Activated CD8-positive, alpha-beta memory T cell treated with anti-CD3 and anti-CD28 coated beads for 4 hours (primary cell): Measurements from ENCODE around the gene ZGRF1.
"Not testable (repeated sequence)": the region's sequence is repeated elsewhere in the genome, so short reads cannot be mapped to it uniquely, and the experiment has no call there.

Source experiments
- DNase-seq, 2 donors: peaks; one replicate each; pipeline ENCODE4 v3.0.0-alpha.2; 2020; ENCODE audit warnings: low read depth in 2 of 2

ZGRF1 gene, protein sequence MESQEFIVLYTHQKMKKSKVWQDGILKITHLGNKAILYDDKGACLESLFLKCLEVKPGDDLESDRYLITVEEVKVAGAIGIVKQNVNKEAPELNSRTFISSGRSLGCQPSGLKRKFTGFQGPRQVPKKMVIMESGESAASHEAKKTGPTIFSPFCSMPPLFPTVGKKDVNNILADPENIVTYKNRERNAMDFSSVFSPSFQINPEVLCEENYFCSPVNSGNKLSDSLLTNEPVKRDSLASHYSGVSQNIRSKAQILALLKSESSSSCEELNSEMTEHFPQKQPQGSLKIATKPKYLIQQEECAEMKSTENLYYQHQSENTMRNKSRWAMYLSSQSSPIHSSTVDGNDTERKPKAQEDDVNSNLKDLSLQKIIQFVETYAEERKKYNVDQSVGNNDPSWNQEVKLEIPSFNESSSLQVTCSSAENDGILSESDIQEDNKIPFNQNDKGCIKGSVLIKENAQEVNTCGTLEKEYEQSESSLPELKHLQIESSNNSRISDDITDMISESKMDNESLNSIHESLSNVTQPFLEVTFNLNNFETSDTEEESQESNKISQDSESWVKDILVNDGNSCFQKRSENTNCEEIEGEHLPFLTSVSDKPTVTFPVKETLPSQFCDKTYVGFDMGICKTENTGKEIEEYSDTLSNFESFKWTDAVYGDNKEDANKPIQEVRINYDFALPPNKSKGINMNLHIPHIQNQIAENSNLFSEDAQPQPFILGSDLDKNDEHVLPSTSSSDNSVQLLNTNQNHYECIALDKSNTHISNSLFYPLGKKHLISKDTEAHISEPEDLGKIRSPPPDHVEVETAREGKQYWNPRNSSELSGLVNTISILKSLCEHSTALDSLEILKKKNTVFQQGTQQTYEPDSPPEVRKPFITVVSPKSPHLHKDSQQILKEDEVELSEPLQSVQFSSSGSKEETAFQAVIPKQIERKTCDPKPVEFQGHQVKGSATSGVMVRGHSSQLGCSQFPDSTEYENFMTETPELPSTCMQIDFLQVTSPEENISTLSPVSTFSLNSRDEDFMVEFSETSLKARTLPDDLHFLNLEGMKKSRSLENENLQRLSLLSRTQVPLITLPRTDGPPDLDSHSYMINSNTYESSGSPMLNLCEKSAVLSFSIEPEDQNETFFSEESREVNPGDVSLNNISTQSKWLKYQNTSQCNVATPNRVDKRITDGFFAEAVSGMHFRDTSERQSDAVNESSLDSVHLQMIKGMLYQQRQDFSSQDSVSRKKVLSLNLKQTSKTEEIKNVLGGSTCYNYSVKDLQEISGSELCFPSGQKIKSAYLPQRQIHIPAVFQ (N-terminal part only)

GRCh38 chr4:112636688-112637551, at the start of gene ZGRF1, which contains the start of gene LARP7:
Gene ZGRF1 (minus strand): TSS chr4:112636909. CDS start chr4:112633176, 3,733 bp downstream.
Gene LARP7 (plus strand): TSS chr4:112637143. CDS start chr4:112644670, 7,527 bp downstream.
- peak; percentile 94 to 98 for DNase-seq

DNA sequence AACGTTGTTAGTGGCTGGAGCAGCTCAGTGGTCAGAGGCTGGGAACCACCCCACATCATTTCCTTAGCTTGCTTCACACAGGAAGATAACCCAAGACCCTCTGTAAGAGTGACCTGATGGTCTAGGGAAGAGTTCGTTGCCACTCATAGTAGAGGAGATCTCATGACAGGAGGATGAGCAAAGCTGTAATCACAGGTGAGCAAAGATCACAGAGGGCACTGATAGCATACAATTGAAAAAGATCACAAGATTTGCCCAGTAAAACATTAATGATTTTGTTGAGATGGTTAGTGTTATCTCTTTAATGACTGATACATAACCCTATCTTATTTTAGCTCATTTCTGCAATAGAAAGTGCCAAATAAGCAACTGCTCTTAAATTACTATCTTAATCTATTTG, 44.3 kb upstream of the ZGRF1 start:
- DNase-seq: no peak

- DNase-seq: no peak
Measured at GRCh38 chr4:112677519-112678091, 40.9 kb upstream of the ZGRF1 start.

- DNase-seq: no peak
Measured at GRCh38 chr4:112674376-112674775, 37.7 kb upstream of the ZGRF1 start.

DNA sequence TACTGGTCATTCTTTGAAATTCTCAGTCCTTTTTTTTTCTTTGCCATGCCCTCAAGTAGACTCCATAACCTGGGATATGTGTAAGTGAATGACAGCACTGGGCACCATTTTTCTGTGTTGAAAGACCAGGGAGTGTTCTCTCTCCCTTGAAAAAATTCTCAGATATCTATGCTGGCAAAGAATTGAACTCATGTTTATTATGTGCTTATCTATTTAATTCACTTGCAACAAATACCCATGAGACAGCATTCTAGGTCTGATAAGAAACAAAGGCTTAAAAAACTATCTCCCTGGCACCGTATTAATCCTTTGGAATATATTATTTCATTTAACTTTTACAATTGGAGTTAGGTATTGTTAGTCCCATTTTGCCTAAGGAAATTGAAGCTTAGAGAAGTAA, 37.0 kb upstream of the ZGRF1 start:
- no peak for DNase-seq

DNA sequence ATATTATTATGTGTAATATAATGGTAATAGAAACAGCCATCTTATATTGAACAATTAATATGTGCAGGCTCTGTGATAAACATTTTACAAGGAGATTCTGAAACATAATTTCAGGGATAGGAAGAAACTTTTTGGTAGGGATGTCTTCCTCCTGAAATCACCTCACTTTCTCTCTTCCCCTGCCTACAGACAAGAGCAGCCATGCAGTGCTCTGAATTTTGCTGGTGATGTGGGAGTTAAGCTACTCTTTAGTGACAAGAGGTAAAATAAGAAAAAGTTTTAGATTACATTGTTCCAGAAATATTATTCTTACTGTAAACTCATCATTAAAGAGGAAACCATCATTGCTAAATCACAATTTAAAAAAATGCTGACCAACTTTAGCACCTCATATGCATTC, 36.4 kb upstream of the ZGRF1 start:
- DNase-seq: no peak

DNA sequence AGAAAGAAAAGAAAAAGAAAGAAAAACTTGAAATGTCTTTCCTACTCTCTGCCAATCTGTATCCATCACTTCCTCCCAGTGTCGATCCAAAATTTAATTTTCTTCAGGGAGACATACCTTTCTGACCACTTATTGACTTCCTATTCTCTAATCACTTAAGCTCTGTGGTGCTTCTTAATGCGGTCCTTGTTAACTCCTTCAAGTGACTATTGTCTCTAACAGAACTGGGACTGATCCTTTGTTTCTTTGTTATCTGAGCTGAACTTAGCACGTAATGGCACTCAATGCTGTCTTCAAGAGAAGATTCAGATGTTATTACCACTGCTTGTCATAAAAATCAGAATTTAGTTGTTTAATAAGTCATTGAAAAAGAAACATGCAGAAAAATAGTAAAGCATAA, 31.4 kb upstream of the ZGRF1 start:
- DNase-seq: no peak

DNA sequence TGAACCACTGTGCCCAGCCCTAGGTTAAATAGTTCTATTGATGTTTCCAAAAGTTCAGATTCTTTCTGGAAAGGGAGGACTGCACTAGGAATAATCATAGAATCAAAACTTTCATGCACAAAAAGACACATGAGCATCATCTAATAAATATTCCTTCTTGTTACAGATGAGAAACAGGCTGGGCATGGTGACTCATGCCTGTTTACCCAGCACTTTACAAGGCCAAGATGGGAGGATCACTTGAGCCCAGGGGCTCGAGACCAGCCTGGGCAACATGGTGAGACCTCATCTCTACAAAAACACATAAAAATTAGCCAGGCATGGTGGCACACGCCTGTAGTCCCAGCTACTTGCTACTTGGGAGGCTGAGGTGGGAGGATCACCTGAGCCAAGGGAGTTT, 27.9 kb upstream of the ZGRF1 start:
- DNase-seq: no peak

DNA sequence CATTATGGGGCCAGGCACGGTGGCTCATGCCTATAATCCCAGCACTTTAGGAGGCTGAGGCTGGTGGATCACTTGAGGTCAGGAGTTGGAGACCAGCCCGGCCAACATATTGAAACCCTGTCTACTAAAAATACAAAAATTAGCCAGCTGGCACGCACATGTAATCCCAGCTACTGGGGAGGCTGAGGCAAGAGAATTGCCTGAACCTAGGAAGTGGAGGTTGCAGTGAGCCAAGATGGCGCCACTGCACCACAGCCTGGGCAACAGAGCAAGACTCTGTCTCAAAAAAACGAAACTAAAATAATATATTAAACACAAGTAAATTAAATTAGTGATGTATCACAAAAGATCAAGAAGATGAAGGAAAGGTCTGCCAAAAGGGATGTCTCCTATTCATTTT, 19.4 kb upstream of the ZGRF1 start:
- not testable (repeated sequence) for DNase-seq

DNA sequence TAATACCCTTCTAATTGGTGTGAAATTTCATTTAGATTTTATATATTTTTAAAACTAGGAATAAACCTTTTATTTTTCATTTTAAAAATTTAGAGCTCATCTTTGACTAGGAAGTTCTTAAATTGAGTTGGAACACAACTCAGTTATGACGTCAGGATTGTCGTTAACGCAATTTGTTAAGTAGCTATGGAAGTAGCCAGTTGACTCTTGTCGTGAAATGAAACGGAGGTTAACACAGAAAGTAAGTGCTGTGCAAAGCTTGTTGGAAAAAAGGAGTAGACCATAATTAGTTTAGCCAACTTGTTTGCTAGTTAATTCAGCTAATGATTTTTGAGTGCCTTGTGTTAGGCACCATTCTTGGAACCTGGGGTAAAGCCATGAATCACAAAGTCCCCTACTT, 18.6 kb upstream of the ZGRF1 start:
- DNase-seq: no peak

DNA sequence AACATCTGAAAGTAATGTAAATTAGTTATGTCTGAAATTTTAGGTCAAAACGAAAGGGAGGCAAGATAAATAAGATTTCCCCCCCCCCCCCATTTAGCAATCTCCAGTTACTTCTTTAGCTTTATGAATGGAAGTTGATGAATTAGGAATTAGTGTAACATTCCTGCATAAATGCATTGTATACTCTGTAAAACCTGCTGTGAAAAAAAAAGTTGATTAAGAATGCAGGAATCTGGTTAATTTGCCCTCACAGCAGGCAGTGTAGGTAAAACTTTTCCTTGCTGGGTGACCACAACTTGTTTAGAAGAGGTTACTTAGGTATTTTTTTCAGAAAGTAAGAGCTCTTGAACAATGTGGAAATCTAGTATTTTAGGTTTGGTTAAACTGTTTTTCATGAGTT, 15.5 kb upstream of the ZGRF1 start:
- DNase-seq: no peak

DNA sequence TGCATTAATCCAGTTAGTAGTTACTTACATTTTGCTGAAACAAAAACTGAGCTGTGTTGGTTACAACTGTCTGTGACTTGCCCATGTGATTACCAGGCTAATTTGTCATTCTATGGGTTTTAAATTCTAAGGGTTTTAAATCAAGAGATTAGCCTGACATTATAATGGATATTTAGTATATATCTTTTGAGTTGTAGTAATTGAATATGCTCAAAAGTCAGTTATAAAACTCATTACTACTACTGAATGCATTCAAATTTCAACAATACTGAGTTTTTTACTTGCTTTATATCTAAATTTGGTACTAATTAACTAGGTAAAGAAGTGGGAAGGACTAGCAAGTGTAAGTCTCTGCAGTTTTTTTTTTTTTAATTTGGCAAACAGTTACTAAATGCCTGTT, 14.9 kb upstream of the ZGRF1 start:
- DNase-seq: no peak

GRCh38 chr4:112650332-112650731, 13.6 kb upstream of the ZGRF1 start:
- no peak for DNase-seq

DNA sequence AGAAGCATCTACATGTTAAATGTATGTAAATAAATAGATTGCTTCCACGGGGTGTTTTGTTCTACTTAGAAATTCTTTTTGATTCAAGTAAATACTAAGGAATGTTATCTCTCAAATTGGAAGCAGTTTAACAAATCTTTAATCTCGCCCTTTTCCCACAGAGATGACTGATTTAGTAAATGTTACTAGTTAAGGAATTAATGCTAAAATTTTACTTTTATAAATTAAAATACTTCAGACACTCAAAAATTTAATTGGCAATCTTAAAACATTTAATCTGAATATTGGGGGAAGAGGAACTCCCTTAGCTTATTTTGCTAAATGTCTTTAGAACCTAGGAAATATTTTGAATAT, 12.3 kb upstream of the ZGRF1 start:
- DNase-seq: no peak

DNA sequence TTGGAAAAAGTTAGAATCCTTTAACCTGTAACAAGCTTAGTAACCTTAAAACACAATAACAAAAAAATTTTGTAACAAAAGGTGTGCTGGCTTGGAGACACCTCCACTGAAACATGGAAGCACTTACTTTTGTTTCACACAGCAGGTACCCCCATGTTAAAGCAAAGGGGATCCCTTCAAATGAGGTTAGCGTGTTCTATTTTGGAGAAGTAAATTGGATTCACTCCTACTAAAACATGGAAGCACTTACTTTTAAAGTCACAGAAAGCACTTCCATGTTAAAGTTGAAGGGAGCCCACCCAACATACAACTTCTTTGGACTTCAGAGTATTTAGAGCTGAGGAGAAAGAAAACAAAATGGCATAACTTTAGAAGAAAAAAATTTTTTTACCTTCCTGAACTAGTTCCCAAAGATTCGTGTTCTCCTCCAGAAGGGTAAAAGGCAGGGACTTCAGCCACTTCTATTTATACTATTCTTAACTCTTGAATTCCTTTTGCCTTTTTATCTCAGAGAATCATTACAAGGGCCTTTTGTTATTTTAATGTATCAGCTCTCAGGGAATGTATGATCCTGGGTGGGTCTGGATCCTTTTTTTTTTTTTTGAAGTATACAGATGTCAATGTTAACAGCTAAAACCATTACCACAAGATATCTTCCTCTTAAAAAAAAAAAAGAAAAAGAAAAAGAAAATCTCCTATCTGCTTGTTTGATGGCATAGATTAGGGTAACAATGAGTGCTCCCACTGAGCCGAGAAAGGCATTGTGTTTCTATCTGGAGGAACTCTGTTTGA, 11.8 kb upstream of the ZGRF1 start:
- no peak for DNase-seq

DNA sequence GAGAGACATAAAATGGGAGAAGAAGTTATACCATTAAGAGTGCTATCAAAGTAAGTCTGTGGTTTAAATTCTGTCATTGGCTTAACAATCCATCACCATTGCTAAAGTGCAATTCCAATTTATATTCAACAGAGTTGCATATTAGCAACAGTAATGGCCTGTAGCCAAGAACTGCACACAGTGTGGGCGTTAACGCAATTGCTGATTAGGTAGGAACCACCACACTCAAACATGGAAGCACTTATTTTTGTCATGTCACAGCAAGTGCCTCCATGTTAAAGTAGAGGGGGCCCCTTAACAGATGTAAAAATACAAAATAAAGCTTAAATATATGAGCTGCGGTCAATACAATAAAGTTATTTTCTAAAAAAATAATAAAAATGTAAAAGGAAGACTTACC, 11.1 kb upstream of the ZGRF1 start:
- no peak for DNase-seq

DNA sequence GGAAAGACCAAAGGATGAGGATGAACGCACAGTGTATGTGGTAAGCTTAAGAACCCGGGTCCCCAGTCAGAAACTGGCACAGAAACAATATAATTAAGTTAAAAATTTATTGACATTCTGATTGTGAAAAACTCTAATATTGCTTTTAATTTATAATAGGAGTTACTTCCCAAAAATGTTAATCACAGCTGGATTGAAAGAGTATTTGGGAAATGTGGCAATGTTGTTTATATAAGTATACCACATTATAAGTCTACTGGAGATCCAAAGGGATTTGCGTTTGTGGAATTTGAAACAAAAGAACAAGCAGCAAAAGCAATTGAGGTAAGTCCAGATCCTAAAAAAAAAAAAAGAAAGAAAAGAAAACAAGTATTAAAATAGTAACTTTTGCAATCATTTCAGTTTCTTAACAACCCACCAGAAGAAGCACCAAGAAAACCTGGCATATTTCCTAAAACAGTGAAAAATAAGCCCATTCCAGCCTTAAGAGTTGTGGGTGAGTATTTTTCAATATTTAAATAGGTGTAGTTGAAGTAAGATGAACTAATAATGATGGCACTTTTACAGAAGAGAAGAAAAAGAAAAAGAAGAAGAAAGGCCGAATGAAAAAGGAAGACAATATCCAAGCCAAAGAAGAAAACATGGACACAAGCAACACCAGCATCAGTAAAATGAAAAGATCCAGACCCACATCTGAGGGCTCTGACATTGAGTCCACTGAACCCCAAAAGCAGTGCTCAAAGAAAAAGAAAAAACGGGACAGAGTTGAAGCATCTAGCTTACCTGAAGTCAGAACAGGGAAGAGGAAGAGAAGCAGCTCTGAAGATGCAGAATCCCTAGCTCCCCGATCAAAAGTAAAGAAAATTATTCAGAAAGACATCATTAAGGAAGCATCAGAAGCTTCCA, 10.2 kb upstream of the ZGRF1 start:
- no peak for DNase-seq

DNA sequence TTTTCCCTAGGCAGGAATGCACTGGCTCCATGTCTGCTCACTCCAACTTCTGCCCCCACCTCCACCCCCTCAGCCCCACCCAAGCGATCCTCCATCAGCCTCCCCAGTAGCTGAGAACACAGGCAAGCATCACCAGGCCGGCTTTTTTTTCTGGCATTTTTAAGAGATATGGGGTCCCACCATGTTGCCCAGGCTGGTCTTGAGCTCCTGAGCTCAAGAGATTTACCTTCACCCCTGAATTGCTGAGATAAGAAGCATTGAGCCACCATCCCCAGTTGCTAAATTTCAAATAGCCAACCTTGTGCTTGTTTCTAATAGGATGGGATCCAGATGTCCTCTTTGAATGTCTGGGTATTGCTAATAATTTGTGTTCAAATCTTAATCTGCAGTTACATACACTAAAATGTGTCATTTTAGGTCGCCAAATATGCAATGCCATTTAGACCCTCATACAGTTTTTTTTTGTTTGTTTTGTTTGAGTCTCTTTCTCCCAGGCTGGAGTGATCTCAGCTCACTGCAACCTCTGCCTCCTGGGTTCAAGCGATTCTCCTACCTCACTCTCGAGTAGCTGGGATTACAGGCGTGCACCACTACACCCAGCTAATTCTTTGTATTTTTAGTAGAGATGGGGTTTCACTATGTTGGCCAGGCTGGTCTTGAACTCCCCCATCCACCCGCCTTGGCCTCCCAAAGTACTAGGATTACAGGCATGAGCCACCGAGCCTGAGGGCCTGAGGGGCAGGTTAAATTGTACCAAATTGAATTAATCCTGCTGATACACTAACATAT, 9.0 kb upstream of the ZGRF1 start:
- no peak for DNase-seq
